Ovary (tissue), 3 donors: ENCODE data around the gene MCUB.
"Not testable (repeated sequence)": the region's sequence is repeated elsewhere in the genome, so short reads cannot be mapped to it uniquely, and the experiment has no call there.

Source experiments
- EP300 ChIP-seq: sonication (generic); formaldehyde crosslinking; IDR thresholded peaks from one replicate; pipeline ENCODE4 v1.6.1; 2017; ENCODE audit warnings: antibody characterized with exemption
- POLR2A ChIP-seq: fragments of 450-650 bp; IDR thresholded peaks from one replicate; pipeline ENCODE4 v1.6.1; 2017; ENCODE audit warnings: antibody characterized with exemption, mild to moderate bottlenecking, moderate library complexity
- TF ChIP-seq, protein P1 (sequence below), 3 donors: fragments of 450-650 bp in 2 of 3; fragments of 200-600 bp in 1 of 3; IDR thresholded peaks; one replicate each; pipeline versions ENCODE4 v1.5.1 to v1.8.0; 2016 to 2022; ENCODE audit warnings: antibody characterized with exemption in 3 of 3, mild to moderate bottlenecking in 1 of 3
- donor health status: DM: no; HTN: no; CAD: no.

DNA sequence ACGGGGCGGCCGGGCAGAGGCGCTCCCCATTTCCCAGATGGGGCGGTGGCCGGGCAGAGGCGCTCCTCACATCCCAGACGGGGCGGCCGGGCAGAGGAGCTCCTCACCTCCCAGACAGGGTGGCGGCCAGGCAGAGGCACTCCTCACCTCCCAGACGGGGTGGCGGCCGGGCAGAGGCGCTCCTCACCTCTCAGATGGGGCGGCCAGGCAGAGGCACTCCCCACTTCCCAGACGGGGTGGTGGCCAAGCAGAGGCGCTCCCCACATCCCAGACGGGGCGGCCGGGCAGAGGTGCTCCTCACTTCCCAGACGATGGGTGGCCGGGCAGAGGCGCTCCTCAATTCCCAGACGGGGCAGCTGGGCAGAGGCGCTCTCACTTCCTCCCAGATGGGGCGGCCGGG, 118.4 kb downstream of the MCUB start:
- TF ChIP-seq, protein P1, sequence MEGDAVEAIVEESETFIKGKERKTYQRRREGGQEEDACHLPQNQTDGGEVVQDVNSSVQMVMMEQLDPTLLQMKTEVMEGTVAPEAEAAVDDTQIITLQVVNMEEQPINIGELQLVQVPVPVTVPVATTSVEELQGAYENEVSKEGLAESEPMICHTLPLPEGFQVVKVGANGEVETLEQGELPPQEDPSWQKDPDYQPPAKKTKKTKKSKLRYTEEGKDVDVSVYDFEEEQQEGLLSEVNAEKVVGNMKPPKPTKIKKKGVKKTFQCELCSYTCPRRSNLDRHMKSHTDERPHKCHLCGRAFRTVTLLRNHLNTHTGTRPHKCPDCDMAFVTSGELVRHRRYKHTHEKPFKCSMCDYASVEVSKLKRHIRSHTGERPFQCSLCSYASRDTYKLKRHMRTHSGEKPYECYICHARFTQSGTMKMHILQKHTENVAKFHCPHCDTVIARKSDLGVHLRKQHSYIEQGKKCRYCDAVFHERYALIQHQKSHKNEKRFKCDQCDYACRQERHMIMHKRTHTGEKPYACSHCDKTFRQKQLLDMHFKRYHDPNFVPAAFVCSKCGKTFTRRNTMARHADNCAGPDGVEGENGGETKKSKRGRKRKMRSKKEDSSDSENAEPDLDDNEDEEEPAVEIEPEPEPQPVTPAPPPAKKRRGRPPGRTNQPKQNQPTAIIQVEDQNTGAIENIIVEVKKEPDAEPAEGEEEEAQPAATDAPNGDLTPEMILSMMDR (IDR thresholded peaks at IDR 0.05): not testable (repeated sequence)
- TF ChIP-seq EP300, POLR2A: not testable (repeated sequence)
